Placental epithelial cell (primary cell): ENCODE measurements around the gene FBLN2. TPM values are rescaled to one million over a fixed set of nuclear protein-coding genes. Genes with fewer than 3 reads are reported as not detected.

Source experiments
- total RNA-seq: library from RNA; depleted of rRNA; stranded (reverse); fragments of >200 nt; gene quantifications from 2 replicates; pipeline ENCODE4 v1.2.3, GENCODE V29; 2012

The FBLN2 gene
- total RNA-seq, result 34.8 and 187 TPM in 2 replicates

DNA sequence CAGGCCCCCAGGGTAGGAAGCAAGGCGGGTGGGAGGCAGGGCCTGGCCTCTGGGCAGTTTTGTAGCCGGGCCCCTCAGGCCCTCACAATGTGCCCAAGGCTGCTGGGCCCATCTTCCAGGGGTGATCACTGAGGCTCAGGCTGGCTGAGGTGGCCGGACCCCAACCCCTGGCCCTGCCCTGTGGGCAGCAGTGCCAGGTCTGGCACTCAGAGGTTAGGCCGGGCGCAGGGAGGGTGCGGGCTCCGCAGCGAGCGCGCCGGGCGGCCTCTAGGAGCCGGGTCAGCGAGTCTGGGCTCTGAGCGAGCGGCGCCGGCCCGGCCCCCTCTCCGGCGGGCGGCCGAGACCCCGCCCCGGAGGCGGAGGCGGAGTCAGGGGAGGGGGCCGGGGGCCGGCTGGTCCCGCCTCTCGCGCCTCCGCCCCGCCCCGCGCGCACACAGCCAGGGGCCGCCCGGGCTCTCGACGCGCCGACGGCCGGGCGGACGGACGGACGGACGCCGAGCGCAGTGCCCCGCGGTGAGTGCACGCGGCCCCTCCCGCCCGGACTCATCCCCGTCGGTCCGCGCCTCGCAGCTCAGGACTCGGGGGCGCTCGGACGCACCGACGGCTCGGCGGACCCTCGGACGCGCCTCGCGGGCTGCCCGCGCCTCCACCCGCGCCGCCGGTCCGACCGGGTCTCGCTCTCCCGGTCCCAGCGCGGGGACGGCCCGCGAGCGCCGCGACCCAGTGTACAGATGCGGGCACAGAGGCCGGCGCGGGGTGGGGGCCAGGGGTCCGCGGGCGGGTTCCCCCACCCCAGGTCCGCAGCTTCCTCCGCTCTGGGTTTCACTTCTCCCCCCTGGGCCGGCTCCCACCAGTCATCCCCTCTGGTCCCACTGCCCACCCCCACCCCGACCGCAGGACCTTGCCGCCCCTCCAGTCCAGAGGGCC is at the start of gene FBLN2:
Gene FBLN2, plus strand, starts transcription at position 430 of the 927 bp plus-strand sequence. CDS start 21,231 bp downstream, outside the sequence.

Other genes with a start within 250 kb of the FBLN2 start
- gene NUP210, start 128.8 kb upstream of the FBLN2 start, total RNA-seq, result not detected in 2 replicates
- 8.5 and 11.0 TPM in 2 replicates for gene HDAC11, start 68.8 kb upstream of the FBLN2 start, total RNA-seq